GM20431 (cell line): ENCODE measurements around the gene TOGARAM2.

Source experiments
- in situ Hi-C: fragments of 300-500 bp; cut with MseI, MboI; formaldehyde crosslinking; loops from one replicate; pipeline ENCODE4 v1.15.0; 2020; ENCODE audit warnings: low sequenced_read_pairs; ENCODE audit not compliant: unreplicated experiment

Gene TOGARAM2

GRCh38 chr2:28995765-28996750 lies 15.0 kb downstream of the TOGARAM2 start:
- in situ Hi-C loops, result no loop called here

- in situ Hi-C loops, result no loop called here
Observed at GRCh38 chr2:28997237-28997846, 16.2 kb downstream of the TOGARAM2 start.

- in situ Hi-C loops, result no loop called here
Observed at GRCh38 chr2:28997847-28998735, 17.0 kb downstream of the TOGARAM2 start.

- in situ Hi-C loops, result no loop called here
Observed at GRCh38 chr2:29000481-29000880, 19.4 kb downstream of the TOGARAM2 start.

GRCh38 chr2:29000956-29001355 lies 19.9 kb downstream of the TOGARAM2 start:
- in situ Hi-C loops, result no loop called here

- in situ Hi-C loops, result no loop called here
Observed at GRCh38 chr2:29001806-29002205, 20.7 kb downstream of the TOGARAM2 start.

- in situ Hi-C loops, result no loop called here
Observed at GRCh38 chr2:29004755-29005154, 23.7 kb downstream of the TOGARAM2 start.

- in situ Hi-C loops, result no loop called here
Observed at GRCh38 chr2:29005331-29005730, 24.2 kb downstream of the TOGARAM2 start.

GRCh38 chr2:29006092-29006979 lies 25.2 kb downstream of the TOGARAM2 start:
- in situ Hi-C loops, result no loop called here

- in situ Hi-C loops, result no loop called here
Observed at GRCh38 chr2:29006980-29007301, 25.8 kb downstream of the TOGARAM2 start.

- in situ Hi-C loops, result no loop called here
Observed at GRCh38 chr2:29009270-29009669, 28.2 kb downstream of the TOGARAM2 start.

GRCh38 chr2:29009711-29010677 lies 28.9 kb downstream of the TOGARAM2 start:
- in situ Hi-C loops, result no loop called here

GRCh38 chr2:29010946-29011345 lies 29.8 kb downstream of the TOGARAM2 start:
- in situ Hi-C loops, result no loop called here

GRCh38 chr2:29011418-29012060 lies 30.4 kb downstream of the TOGARAM2 start:
- in situ Hi-C loops, result no loop called here

- in situ Hi-C loops, result no loop called here
Observed at GRCh38 chr2:29012211-29012681, 31.1 kb downstream of the TOGARAM2 start.

- in situ Hi-C loops, result no loop called here
Observed at GRCh38 chr2:29013057-29013780, 32.1 kb downstream of the TOGARAM2 start.

GRCh38 chr2:29014331-29014730 lies 33.2 kb downstream of the TOGARAM2 start:
- in situ Hi-C loops, result no loop called here
